ENCODE measurements around the gene SIPA1L3. TPM values are rescaled to one million over a fixed set of nuclear protein-coding genes. Genes with fewer than 3 reads are reported as not detected.

The SIPA1L3 gene
- total and polyA plus RNA-seq, 2 of the 13 experiments (the other 11 are each of a cell fraction or from before 2014, with no cell fraction given), result 5.5 to 7.7 TPM

GRCh38 chr19:38055655-38056521 lies 148.9 kb downstream of the SIPA1L3 start:
- 94% methylated on average over 16 of the region's 18 CpGs for WGBS (ENCODE audit: low lambda C conversion rate)
- no peak for TF ChIP-seq ZNF513 (CRISPR knock-in tag; conservative IDR thresholded peaks at IDR 0.05)
- no peak for TF ChIP-seq TBP (CRISPR knock-in tag; IDR thresholded peaks at IDR 0.05)
- TF ChIP-seq CTCF (CRISPR knock-in tag; IDR thresholded peaks at IDR 0.05), result no peak
- TF ChIP-seq POLR2AphosphoS5 (IDR thresholded peaks at IDR 0.05; ENCODE audit: low read depth, low read length), result no peak
- no peak for TF ChIP-seq NR2F2 (IDR thresholded peaks at IDR 0.05; ENCODE audit: borderline replicate concordance, low read depth)
- no peak for TF ChIP-seq MLX (CRISPR knock-in tag; IDR thresholded peaks at IDR 0.05)
- no peak for TF ChIP-seq ZSCAN21 (CRISPR knock-in tag; IDR thresholded peaks at IDR 0.05; ENCODE audit: borderline replicate concordance)
- no peak for TF ChIP-seq NR2F6 (IDR thresholded peaks at IDR 0.05)
- no peak for TF ChIP-seq NR2F6 (CRISPR knock-in tag; IDR thresholded peaks at IDR 0.05)
- no peak for TF ChIP-seq CSRNP1 (CRISPR knock-in tag; IDR thresholded peaks at IDR 0.05)
- no peak for TF ChIP-seq ZHX1 (CRISPR knock-in tag; IDR thresholded peaks at IDR 0.05; ENCODE audit: low read depth)
- no peaks in the 10 kb centered on the region for H3K36me3 ChIP-seq (replicated peaks in 1 of 2; ENCODE audit: control insufficient read depth in 1 of 2, insufficient read depth in 2 of 2, low read length in 2 of 2)
- no peaks in the 10 kb centered on the region for H3K9me3 ChIP-seq (ENCODE audit: low read length)
- no peaks in the 10 kb centered on the region for H3K79me2 ChIP-seq (ENCODE audit: insufficient read depth, low read length)
- intact Hi-C loops (cut with micrococcal nuclease; ENCODE audit: unreplicated experiment), result no loop called here
- no peak for DNase-seq (ENCODE audit: low spot score)
- ChIA-PET POLR2A (no interaction called here), CTCF (ENCODE audit: low intra/inter-chr PET ratio, low total read pairs) (no interaction called here)
- no peak overlapping the region for H3K4me3 ChIP-seq (replicated peaks in 1 of 3; ENCODE audit: insufficient read depth in 1 of 3, low read depth in 2 of 3, low read length in 3 of 3)
- no peak for FAIRE-seq
- H3K4me2 ChIP-seq (ENCODE audit: low read depth, low read length), result no peak overlapping the region
- BruUV-seq (replicated peaks), result no TSS peak
- H3K9ac ChIP-seq (ENCODE audit: insufficient read depth, low read depth, low read length), result no peak overlapping the region
- H3K27me3 ChIP-seq (ENCODE audit: control insufficient read depth in 1 of 2, insufficient read depth in 2 of 2, low read length in 2 of 2), result no peaks in the 10 kb centered on the region
- no peak for ATAC-seq
- H2AFZ ChIP-seq (ENCODE audit: low read length), result no peak overlapping the region
- H3K4me1 ChIP-seq (ENCODE audit: insufficient read depth, low read length), result peaks cover 11% of the 10 kb centered on the region
- H4K20me1 ChIP-seq (ENCODE audit: insufficient read depth, low read length), result no peaks in the 10 kb centered on the region
- in situ Hi-C loops (cut with HindIII; ENCODE audit: extremely low pct_ligation_motif_present, low pct_unique_long_range_greater_than_20kb), result no loop called here
- H3K27ac ChIP-seq (ENCODE audit: extremely low read length, insufficient read depth, low read length), result no peak overlapping the region
